MM.1S (cell line): ENCODE results near the gene EXOC2.

ENCODE experiments used
- CTCF ChIP-seq: fragments of 300-600 bp; sonication (generic); IDR thresholded peaks from 2 replicates; pipeline ENCODE4 v1.5.1; 2016; ENCODE audit warnings: antibody characterized with exemption, low read length, mixed read lengths
- EZH2 ChIP-seq: fragments of 300-600 bp; sonication (generic); optimal IDR thresholded peaks from 2 replicates; pipeline ENCODE3; 2017; ENCODE audit warnings: low read depth, mild to moderate bottlenecking, antibody characterized with exemption, low read length, mixed read lengths

- TF ChIP-seq CTCF (no peak), EZH2 (no peak)
Measured at GRCh38 chr6:628766-629165, 64.2 kb downstream of the EXOC2 start.
